ENCODE measurements around the gene SPTLC2. TPM values are rescaled to one million over a fixed set of nuclear protein-coding genes. Genes with fewer than 3 reads are reported as not detected.
A peak's percentile ranks its signal among the peaks of the same experiment; 100 is the strongest.
"Not testable (repeated sequence)": the region's sequence is repeated elsewhere in the genome, so short reads cannot be mapped to it uniquely, and the experiment has no call there.

SPTLC2 gene
- total RNA-seq, 1 donor from 2014 or later: 29.9 TPM

DNA sequence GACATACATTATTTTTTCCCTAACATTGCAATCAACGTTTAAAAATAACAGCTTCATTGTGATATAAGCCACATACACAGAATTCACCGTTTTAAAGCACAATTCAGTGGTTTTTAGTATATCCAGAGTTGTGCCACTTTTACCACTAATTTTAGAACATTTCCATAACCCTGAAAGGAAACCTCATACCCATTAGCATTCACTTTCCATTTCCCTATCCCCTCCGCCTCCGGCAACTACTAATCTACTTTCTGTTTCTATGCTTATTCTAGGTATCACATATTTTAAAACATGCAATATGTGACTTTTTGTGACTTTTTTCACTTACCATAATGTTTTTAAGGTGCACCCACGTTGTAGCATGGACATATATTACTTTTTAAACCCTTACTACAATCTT is 62.2 kb downstream of the SPTLC2 start:
- peak overlapping the region; percentile 47 for H3K27ac Mint-ChIP-seq
- no peak for DNase-seq (ENCODE audit: low spot score)
- peaks cover 17% of the 10 kb centered on the region for H3K4me1 Mint-ChIP-seq (ENCODE audit: low read depth)
- peak overlapping the region; percentile 45 for H3K4me3 Mint-ChIP-seq
- intact Hi-C loops (cut with micrococcal nuclease): loop anchor here (5.0 kb wide), 4 partner anchors 63 to 232 kb away; partner anchors contain the start of genes ALKBH1, GSTZ1, POMT2 and SAMD15
- H3K27me3 Mint-ChIP-seq (ENCODE audit: insufficient read depth): no peaks in the 10 kb centered on the region
- peaks cover 37% of the 10 kb centered on the region for H3K36me3 Mint-ChIP-seq (ENCODE audit: low read depth)
- H3K9me3 Mint-ChIP-seq: no peaks in the 10 kb centered on the region

- DNase-seq (ENCODE audit: low spot score): no peak
- Mint-ChIP-seq H3K4me3 (no peak overlapping the region), H3K27ac (no peak overlapping the region), H3K4me1 (ENCODE audit: low read depth) (peaks cover 8% of the 10 kb centered on the region), H3K36me3 (ENCODE audit: low read depth) (peaks cover 32% of the 10 kb centered on the region), H3K9me3 (no peaks in the 10 kb centered on the region), H3K27me3 (ENCODE audit: insufficient read depth) (no peaks in the 10 kb centered on the region)
- intact Hi-C loops (cut with micrococcal nuclease): no loop called here
These were observed 67.0 kb downstream of the SPTLC2 start for GRCh38 chr14:77549451-77549850.

DNA sequence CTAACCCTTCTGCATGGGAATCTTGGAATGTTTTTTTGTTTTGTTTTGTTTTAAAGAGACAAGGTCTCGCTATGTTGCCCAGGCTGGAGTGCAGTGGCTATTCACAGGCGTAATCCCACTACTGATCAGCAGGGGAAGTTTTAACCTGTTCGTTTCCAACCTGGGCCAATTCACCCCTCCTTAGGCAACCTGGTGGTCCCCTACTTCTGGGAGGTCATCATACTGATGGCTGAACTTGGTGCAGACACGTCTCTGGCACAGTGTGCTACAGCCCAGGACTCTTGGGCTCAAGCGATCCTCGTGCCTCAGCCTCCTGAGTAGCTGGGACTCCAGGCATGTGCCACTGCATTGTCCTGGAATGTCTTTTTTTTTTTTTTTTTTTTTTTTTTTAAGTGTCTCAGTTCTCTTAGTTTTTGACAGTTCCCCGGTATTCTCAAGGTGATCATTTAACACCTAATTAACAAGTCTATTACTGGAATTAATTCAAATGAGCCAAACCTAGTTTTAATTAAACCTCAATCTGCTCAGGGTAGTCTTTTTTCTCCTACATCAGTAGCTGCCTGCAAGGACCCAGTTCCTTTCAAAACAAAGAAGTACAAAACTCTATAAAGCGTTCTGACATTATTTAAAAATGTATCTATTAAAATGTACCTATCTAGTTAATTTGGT is 68.8 kb downstream of the SPTLC2 start:
- intact Hi-C loops (cut with micrococcal nuclease): no loop called here
- Mint-ChIP-seq H3K4me1 (ENCODE audit: low read depth) (peaks cover 9% of the 10 kb centered on the region), H3K4me3 (no peak overlapping the region), H3K27ac (no peak overlapping the region), H3K27me3 (ENCODE audit: insufficient read depth) (no peaks in the 10 kb centered on the region), H3K36me3 (ENCODE audit: low read depth) (peaks cover 25% of the 10 kb centered on the region), H3K9me3 (no peaks in the 10 kb centered on the region)
- no peak for DNase-seq (ENCODE audit: low spot score)

DNA sequence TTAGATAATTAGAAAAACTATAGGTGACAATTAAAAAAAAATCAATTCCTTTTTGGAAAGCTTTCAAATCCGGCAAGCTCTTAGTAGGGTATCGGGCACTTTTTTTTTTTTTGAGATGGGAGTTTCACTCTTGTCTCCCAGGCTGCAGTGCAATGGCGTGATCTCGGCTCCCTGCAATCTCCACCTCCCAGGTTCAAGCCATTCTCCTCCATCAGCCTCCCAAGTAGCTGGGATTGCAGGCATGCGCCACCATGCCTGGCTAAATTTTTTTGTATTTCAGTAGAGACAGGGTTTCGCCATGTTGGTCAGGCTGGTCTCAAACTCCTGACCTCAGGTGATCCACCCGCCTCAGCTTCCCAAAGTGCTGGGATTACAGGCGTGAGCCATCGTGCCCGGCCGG is 71.3 kb downstream of the SPTLC2 start:
- Mint-ChIP-seq H3K36me3 (ENCODE audit: low read depth) (peaks cover 15% of the 10 kb centered on the region), H3K4me1 (ENCODE audit: low read depth) (peaks cover 22% of the 10 kb centered on the region)
- H3K27me3 Mint-ChIP-seq (ENCODE audit: insufficient read depth); H3K4me3 Mint-ChIP-seq; DNase-seq (ENCODE audit: low spot score); H3K27ac Mint-ChIP-seq; H3K9me3 Mint-ChIP-seq; intact Hi-C loops (cut with micrococcal nuclease): not testable (repeated sequence)

DNA sequence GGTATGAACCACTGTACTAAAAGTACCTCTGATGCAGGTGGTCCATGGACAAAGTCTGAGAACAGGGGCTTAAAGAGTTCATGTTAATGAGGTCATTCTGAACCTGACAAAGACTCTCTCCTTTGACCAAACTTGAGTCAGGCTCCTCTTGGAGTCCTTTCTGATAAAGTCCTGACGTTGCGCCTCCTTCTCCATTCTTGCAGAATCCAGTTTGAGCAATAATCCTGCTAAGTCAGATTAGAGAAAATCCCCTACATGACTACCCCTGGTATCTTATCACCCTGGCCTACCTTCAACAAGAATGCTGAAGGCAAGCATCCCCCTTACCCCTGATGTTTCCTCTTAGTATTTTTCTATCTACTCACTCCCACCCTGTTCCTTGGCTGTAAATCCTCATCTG is 71.9 kb downstream of the SPTLC2 start:
- no peaks in the 10 kb centered on the region for H3K9me3 Mint-ChIP-seq
- peaks cover 22% of the 10 kb centered on the region for H3K4me1 Mint-ChIP-seq (ENCODE audit: low read depth)
- H3K36me3 Mint-ChIP-seq (ENCODE audit: low read depth): peaks cover 15% of the 10 kb centered on the region
- intact Hi-C loops (cut with micrococcal nuclease): no loop called here
- no peak overlapping the region for H3K27ac Mint-ChIP-seq
- H3K4me3 Mint-ChIP-seq: no peak overlapping the region
- DNase-seq (ENCODE audit: low spot score): no peak
- H3K27me3 Mint-ChIP-seq (ENCODE audit: insufficient read depth): no peaks in the 10 kb centered on the region

GRCh38 chr14:77543637-77544334 is 72.7 kb downstream of the SPTLC2 start:
- Mint-ChIP-seq H3K4me1 (ENCODE audit: low read depth) (peaks cover 22% of the 10 kb centered on the region), H3K27me3 (ENCODE audit: insufficient read depth) (no peaks in the 10 kb centered on the region), H3K36me3 (ENCODE audit: low read depth) (peaks cover 15% of the 10 kb centered on the region), H3K4me3 (no peak overlapping the region), H3K9me3 (no peaks in the 10 kb centered on the region), H3K27ac (no peak overlapping the region)
- no peak for DNase-seq (ENCODE audit: low spot score)
- intact Hi-C loops (cut with micrococcal nuclease): no loop called here

GRCh38 chr14:77543240-77543551 is 73.2 kb downstream of the SPTLC2 start:
- no peak for DNase-seq (ENCODE audit: low spot score)
- Mint-ChIP-seq H3K36me3 (ENCODE audit: low read depth) (peaks cover 11% of the 10 kb centered on the region), H3K4me3 (no peak overlapping the region), H3K4me1 (ENCODE audit: low read depth) (peaks cover 22% of the 10 kb centered on the region), H3K27me3 (ENCODE audit: insufficient read depth) (no peaks in the 10 kb centered on the region), H3K9me3 (no peaks in the 10 kb centered on the region), H3K27ac (no peak overlapping the region)
- intact Hi-C loops (cut with micrococcal nuclease): no loop called here

DNA sequence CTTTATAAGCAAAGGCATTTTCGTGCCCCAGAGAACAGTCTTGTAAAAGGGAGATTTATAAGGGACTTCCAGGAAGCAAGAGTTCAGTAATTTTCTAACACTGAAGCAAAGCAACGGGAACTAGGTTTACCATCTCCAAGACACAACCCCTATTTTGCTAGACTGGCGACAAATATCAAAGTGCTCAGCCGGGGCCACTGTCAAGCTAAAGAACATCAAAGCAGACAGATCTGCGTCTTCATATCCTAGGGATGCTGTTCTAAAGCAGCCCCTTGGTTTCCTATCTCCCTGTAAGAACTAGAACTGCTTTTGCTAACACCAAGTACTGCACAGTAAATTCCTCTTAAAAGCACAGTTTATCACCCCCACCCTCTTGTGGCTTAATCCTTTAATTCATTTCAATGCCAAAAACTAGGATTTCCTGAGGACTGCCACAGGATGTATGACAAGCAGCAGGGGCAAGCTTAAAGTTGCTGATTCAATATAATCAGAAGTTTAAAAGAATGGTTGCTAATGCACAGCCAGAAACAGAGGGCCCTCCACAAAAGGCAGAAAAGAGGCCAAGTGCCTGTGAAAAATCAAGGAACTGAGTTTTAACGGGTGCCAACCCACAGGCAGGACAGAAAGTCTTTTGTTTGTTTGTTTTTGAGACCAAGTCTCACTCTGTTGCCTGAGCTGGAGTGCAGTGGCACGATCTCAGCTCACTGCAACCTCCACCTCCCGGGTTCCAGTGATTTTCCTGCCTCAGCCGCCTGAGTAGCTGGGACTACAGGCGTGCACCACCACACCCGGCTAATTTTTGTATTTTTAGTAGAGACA is 73.8 kb downstream of the SPTLC2 start:
- peaks cover 22% of the 10 kb centered on the region for H3K4me1 Mint-ChIP-seq (ENCODE audit: low read depth)
- H3K36me3 Mint-ChIP-seq (ENCODE audit: low read depth): peaks cover 11% of the 10 kb centered on the region
- no peak for DNase-seq (ENCODE audit: low spot score)
- intact Hi-C loops (cut with micrococcal nuclease): no loop called here
- H3K9me3 Mint-ChIP-seq: no peaks in the 10 kb centered on the region
- no peak overlapping the region for H3K4me3 Mint-ChIP-seq
- no peaks in the 10 kb centered on the region for H3K27me3 Mint-ChIP-seq (ENCODE audit: insufficient read depth)
- no peak overlapping the region for H3K27ac Mint-ChIP-seq

DNA sequence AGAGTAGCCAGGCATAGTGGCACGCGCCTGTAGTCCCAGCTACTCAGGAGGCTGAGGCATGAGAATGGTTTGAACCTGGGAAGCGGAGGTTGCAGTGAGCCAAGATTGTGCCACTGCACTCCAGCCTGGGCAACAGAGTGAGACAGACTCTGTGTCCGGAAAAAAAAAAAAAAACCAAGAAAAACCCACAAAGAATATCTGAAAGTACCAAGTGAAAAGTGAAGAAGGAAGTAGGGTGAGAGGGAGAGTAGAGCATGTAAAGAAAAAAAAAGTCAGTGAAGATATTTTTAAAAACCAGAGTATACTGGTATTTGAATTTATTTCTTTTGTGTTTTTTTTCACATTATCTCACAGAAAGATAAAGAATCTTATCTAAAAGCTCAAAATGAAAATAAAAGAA is 74.5 kb downstream of the SPTLC2 start:
- DNase-seq (ENCODE audit: low spot score): no peak
- intact Hi-C loops (cut with micrococcal nuclease): no loop called here
- H3K4me3 Mint-ChIP-seq: no peak overlapping the region
- peaks cover 13% of the 10 kb centered on the region for H3K36me3 Mint-ChIP-seq (ENCODE audit: low read depth)
- no peaks in the 10 kb centered on the region for H3K27me3 Mint-ChIP-seq (ENCODE audit: insufficient read depth)
- H3K9me3 Mint-ChIP-seq: no peaks in the 10 kb centered on the region
- H3K4me1 Mint-ChIP-seq (ENCODE audit: low read depth): peaks cover 22% of the 10 kb centered on the region
- H3K27ac Mint-ChIP-seq: peak overlapping the region; percentile 1

DNA sequence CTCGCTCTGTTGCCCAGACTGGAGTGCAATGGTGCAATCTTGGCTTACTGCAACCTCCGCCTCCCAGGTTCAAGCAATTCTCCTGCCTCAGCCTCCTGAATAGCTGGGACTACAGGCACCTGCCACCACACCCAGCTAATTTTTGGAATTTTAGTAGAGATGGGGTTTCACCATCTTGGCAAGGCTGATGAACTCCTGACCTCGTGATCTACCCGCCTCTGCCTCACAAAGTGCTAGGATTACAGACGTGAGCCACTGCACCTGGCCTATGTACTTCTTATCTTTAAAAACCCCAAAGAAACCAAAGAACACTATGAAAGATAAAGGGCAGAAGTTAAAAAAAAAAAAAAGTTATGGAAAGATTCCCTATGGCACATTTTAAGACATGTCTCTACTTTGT is 79.5 kb downstream of the SPTLC2 start:
- intact Hi-C loops (cut with micrococcal nuclease); H3K27me3 Mint-ChIP-seq (ENCODE audit: insufficient read depth); H3K27ac Mint-ChIP-seq; H3K9me3 Mint-ChIP-seq; H3K4me1 Mint-ChIP-seq (ENCODE audit: low read depth); DNase-seq (ENCODE audit: low spot score); H3K4me3 Mint-ChIP-seq: not testable (repeated sequence)
- peaks cover 18% of the 10 kb centered on the region for H3K36me3 Mint-ChIP-seq (ENCODE audit: low read depth)

DNA sequence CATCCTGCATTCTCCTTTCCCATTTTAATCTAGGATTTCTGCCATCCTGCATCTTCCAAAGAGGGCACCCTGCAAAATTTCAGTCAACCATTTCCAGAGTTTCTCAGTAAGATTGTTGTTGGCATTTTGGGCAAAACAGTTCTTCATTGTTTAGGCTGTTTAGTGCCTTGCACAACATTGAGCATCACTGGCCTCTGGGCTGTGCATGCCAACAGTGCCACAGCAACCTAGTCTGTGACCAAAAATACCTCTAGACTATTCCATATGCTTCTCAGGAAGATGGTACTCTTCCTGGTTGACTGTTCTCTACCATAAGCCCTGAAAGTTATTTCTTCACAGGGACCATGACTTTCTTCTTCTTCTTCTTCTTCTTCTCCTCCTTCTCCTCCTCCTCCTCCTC is 85.4 kb downstream of the SPTLC2 start:
- Mint-ChIP-seq H3K27me3 (ENCODE audit: insufficient read depth) (no peaks in the 10 kb centered on the region), H3K27ac (no peak overlapping the region), H3K9me3 (no peaks in the 10 kb centered on the region), H3K4me1 (ENCODE audit: low read depth) (no peaks in the 10 kb centered on the region), H3K36me3 (ENCODE audit: low read depth) (peaks cover 14% of the 10 kb centered on the region), H3K4me3 (no peak overlapping the region)
- intact Hi-C loops (cut with micrococcal nuclease): no loop called here
- DNase-seq (ENCODE audit: low spot score): no peak

- H3K4me1 Mint-ChIP-seq (ENCODE audit: low read depth): no peaks in the 10 kb centered on the region
- H3K9me3 Mint-ChIP-seq: no peaks in the 10 kb centered on the region
- H3K27me3 Mint-ChIP-seq (ENCODE audit: insufficient read depth): no peaks in the 10 kb centered on the region
- no peak overlapping the region for H3K27ac Mint-ChIP-seq
- no peak overlapping the region for H3K4me3 Mint-ChIP-seq
- DNase-seq (ENCODE audit: low spot score): no peak
- intact Hi-C loops (cut with micrococcal nuclease): no loop called here
- H3K36me3 Mint-ChIP-seq (ENCODE audit: low read depth): peaks cover 5% of the 10 kb centered on the region
These were observed 86.5 kb downstream of the SPTLC2 start for GRCh38 chr14:77529963-77530362.

DNA sequence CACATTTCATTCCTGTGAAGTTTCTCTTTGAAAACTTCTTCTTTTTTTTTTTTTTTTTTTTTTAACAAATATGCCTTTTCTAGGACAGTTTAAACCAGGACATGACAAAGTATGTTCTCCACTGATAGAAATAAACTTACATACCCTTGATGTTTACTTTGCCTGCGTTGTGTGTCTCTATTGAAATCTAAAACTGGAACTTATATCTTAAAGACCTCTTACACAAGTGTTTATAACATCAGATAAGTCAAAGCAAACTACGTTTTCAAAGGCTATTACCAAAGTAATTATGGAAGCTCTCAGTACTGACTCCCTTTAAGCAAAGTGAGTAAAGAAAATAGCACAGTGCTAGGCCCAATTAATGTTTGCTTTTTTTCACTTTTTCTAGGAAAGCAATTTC is 87.2 kb downstream of the SPTLC2 start:
- Mint-ChIP-seq H3K4me1 (ENCODE audit: low read depth) (no peaks in the 10 kb centered on the region), H3K36me3 (ENCODE audit: low read depth) (peaks cover 5% of the 10 kb centered on the region), H3K27ac (no peak overlapping the region), H3K27me3 (ENCODE audit: insufficient read depth) (no peaks in the 10 kb centered on the region), H3K9me3 (no peaks in the 10 kb centered on the region), H3K4me3 (no peak overlapping the region)
- no peak for DNase-seq (ENCODE audit: low spot score)
- intact Hi-C loops (cut with micrococcal nuclease): no loop called here

Data from activated T-helper 1 cell treated with anti-CD3 and anti-CD28 coated beads, Interleukin-12 subunit alpha, Interleukin-12 subunit beta, Interleukin-2, Interleukin-4 antibody, amounts not matched to agents 30 ng/mL and 10 ng/mL and 1 ng/mL, durations not matched to agents 14 hours and 24 hours and 36 hours (primary cell).